GM04504 (cell line): ENCODE data around the gene TIMP1.

Experiments used
- DNase-seq: peaks from one replicate; pipeline ENCODE4 v3.0.0-alpha.2; 2012; ENCODE audit warnings: low read depth

The TIMP1 gene

DNA sequence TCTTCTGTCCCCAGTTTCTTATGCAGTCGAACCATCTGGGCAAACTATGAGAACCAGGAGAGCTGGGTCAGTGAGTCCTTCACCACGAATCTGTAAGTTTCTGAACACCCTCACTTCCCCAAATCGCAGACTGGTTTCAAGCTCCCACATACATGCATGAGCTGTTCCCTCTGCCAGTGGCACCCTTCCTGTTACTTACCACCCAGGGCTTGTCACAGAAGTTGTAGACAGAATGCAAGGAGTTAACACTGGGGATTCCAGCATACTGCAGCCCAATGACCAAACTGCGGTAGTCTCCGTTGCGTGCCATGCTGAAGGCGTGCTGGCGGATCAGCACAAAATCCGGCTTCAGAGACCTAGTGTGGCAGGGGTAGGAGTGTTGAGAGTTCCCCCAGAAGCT, 22.8 kb downstream of the TIMP1 start:
- DNase-seq, result no peak

DNA sequence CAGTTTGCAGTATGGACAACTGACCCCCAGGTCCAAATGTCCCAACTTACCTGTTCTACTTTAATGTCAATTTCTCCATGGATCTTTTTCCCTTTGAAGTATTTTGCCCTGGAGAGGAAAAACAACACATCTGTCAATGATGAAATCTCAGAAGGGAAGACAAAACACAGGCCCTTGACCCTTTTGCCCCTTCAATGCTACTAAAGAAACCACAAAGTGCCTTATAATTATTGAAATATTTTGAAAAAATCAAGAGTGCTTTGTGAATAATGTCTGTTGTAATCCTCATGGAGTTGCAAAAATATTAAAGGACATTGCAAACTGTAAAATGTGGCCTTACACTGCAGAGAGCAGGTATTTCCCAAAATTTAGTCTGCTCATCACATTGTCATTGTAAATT, 24.9 kb downstream of the TIMP1 start:
- no peak for DNase-seq

DNA sequence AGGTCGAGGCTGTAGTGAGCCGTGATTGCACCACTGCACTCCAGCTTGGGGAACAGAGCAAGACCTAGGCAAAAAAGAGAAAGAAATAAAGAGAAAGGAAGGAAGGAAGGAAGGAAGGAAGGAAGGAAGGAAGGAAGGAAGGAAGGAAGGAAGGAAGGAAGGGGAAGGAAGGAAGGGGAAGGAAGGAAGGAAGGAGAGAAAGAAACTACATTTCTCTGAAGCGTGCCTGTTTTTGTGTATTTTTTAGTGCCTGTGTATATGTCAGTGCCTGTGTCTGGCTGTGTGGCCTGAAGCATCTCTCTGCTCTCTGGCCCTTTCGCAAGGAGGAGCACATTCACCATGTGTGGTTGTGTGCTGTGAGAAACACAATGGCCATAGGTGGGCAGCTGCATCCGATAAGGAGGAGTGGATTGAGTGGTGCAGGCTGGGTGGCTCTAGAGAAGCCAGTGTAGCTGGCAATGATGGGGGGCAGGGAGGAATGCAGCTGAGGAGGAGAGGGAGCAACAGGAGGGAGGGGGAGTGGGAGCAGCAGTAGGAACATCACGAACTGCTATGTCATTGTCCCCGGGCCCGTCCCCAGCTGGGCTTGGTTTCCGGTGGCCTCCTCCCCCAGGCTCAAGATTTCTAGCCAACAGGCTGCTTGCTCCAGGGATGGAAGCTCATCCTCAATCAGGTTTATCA, 26.0 kb downstream of the TIMP1 start:
- DNase-seq, result no peak

DNA sequence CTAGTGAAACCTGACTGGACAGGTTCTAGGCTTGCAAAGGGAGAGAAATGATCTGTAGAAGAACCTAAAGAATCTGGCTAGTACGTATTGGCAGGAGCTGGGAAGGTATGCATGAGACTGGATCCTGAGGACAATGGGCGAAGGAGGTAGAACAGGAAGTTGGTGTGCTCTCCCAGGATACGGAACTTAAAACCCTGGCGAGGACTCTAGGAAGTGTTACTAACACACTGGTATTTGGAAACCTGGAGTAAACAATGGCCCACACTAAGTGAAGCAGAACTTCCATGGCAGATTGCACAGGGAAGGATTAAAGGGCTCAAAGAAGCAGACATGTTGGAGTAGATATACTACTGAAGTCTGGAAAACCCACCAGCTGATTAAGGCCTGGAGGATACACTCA, 28.3 kb downstream of the TIMP1 start:
- DNase-seq, result no peak

DNA sequence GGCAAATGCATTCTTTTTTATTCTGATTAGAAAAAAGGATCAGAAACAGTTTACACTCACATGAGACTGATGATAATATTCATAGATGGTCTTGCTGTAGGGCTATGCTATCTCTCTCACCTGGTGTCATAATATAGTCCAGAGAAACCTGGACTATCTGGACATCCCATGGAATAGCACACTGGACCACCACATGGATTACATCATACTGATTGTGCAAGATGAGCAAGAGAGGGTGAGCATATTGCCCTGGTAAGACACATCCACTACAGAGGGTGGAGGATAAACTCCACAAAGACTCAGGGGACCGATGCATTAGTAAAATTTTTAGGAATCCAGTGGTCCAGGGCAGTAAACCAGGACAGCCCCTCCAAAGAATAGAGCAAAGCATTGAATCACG, 29.3 kb downstream of the TIMP1 start:
- no peak for DNase-seq

DNA sequence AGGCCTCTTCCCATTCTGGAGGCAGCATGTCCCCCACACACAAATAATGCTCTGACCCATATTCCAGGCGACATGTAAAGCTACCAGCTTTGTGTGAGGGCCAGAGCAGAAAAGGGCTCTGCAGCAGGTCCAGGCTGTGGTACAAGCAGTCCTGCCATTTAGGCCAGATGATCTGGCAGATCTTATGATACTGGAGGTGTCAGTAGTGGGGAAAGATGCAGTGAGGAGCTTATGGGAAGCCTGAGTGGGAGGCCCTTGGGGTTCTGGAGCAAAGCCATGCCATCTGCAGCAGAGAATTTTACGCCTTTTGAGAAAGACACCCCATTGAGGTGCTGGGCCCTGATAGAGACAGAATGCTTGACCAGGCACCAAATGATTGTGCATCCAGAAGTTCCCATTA, 29.7 kb downstream of the TIMP1 start:
- DNase-seq, result no peak

DNA sequence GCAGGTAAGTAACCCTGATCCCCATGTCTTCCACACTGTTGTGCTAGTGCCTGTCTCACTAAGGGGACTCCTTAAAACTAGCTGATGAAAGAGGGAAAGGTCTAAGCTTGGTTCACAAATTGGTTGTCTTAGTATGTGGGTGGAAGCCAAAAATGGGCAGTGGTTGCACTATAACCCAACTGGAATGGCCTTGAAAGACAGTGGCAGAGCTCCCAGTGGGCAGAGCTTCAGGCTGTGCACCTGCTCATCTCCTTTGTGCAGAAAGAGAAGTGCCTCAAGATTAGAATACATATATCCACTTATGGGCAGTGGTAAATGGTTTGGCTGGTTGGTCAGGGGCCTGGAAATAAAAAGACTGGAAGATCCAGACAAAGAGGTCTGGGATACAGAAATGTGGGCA, 30.2 kb downstream of the TIMP1 start:
- DNase-seq, result no peak

DNA sequence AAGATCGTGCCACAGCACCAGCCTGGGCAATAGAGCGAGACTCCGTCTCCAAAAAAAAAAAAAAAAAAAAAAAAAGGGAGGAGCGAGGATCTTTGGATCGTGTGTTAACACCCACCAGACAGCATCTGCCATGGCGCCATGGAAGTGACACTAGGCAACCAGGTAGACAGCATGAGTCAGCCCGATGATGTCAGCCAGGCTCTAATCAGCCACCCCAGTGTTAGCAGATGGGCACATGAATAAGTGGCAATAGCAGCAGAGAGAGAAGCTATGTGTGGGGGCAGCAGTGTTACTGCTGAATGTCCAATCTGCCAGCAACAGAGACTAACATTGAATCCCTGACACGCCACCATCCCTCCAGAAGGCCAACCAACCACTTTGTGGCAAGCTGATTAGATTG, 30.8 kb downstream of the TIMP1 start:
- DNase-seq, result no peak

DNA sequence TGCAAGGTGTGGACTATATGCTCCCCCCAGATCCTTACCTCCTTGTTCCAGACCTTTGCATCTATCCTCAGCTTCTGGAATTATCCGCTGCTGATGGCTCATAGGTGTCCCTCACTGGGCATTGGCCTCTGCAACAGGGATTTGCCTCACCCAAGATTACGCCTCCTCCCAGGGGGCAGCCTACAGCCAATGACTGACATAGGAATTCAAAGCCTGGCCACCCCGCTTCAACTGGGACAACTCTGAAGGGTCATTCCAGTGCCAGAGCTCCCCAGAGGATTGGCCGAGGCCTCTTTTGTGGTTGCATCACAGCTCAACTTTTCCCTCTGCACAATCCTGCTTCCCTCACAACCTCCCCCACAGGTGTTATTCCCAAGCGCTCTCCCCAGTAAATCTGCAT, 32.4 kb downstream of the TIMP1 start:
- no peak for DNase-seq

DNA sequence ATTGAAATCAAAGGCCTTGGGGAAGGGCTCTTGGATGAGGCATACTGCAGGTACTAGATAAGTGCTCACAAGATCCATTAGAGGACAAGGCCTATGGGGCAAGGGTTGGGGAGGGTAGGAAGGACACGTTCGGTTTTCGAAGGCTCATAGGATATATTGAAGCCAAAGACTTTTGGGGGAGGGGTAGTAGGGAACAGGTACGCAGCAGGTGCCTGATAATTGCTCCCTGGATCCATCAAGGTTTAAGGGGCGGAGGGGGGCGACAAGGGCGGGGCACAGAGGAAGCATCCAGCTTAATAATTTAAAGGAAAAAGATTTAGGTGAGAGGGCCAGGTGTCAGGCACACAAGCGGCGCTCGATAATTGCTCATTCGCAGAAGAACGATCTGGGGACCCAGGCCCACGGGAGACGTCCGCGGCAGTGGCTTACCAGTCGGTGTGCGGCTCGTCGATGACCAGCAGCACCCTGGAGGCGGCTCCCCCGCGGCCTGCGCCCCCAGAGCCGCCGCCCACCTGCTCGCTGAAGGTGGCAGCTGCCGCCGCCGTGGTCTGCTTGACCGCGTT, 36.8 kb downstream of the TIMP1 start:
- no peak for DNase-seq

DNA sequence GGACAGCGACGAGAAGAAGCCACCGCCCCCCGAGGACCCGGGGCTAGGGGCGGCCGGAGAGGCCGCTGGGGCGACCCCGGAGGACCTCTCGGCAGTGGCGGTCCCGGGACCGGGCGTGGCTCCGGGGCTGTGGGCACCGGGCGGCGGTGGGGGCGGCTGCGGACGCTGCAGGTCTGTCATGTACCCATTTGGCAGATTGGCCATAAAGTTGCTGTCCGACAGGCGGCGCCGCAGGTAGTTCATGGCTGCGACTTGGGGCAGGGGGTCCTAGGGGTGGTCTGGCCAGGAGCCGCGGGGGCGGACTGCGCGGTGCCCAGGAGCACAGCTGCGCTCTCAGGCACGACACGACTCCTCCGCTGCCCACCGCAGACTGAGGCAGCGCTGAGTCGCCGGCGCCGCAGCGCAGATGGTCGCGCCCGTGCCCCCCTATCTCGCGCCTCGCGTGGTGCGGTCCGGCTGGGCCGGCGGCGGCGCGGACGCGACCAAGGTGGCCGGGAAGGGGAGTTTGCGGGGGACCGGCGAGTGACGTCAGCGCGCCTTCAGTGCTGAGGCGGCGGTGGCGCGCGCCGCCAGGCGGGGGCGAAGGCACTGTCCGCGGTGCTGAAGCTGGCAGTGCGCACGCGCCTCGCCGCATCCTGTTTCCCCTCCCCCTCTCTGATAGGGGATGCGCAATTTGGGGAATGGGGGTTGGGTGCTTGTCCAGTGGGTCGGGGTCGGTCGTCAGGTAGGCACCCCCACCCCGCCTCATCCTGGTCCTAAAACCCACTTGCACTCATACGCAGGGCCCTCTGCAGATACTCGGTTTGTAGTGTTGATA, 37.5 kb downstream of the TIMP1 start, which contains the start of gene SYN1:
TSS of gene SYN1 (minus strand) at position 372 of the 817 bp plus-strand sequence. CDS start at position 243, 129 bp downstream.
- DNase-seq, result peak; percentile 28

DNA sequence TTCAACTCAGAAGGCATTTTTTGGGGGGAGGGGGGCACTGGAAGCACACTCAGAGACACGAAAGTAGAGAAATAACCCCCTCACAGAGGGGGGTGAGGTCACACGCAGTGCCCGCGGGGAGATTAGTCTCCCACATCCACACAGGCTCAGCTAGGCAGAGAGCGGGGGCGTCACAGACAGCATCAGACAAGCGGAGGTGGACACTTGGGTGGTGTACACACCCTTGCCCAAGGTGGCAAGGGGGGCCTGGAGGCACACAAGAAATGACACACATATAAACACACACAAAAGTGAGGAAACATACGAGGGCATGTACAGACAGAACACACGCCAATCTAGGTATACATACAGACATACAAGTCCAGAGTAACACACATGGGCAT, 38.1 kb downstream of the TIMP1 start:
- no peak for DNase-seq

DNA sequence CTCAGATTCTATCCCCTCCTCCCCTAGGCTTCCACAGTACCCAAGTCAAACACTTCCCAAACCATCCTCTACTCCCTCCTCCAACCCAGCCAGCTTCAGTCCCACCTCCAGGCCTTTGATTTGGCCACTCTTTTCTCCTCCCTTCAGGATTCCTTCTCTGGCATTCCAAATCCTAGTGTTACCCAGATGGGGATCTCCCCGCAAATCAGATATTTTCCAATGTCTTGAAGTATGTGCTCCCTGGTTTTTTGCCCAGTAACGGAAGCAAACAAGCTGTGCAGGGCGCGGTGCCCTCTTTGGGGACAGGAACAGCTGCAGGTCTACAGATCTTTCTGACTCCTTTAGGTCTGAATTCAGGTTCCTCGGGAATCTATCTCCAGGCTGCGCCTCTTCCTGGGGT, 39.6 kb downstream of the TIMP1 start:
- no peak for DNase-seq

DNA sequence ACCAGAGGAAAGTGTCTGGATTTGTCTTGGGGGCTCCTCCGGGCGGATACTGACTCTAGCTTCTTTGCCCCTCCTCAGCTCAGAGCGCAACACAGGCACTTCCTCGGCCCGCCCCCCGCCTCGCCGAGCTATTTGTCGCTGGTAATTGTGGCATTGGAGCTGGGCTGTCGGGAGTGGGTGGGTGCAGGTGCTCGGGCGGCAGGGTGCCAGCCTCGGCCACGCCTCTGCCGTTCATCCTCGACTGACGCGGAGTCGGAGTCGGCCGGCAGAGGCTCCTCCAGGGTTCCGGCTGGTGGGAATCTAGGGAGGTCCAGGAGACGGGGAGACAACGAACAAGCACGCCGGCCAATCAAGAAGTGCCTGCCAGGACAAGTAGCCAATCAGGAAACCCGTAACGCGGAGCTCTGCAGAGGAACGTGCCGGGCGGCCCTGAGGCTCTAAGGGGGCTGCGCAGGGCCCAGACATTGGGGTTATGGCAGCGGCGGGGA, 41.3 kb downstream of the TIMP1 start:
- peak; percentile 33 for DNase-seq

DNA sequence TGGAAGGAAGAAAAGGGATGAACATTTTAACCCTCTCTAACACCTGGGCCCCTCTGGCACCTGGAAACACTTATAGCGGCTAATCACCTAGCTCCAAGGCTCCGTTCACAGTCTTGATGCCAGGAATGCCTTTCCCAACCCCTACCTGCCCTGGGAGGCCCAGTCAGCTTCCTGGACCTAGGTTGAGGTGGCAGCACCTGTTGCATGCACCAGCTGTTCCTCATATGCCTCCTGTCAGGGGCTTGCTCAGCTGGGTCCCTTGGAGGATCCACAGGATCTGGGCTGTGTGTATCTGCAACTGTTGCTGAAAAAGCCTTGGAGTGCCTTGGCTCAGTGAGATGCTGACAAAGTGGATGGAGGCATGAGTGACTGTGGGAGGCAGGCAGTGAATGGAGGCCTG, 43.1 kb downstream of the TIMP1 start:
- no peak for DNase-seq

DNA sequence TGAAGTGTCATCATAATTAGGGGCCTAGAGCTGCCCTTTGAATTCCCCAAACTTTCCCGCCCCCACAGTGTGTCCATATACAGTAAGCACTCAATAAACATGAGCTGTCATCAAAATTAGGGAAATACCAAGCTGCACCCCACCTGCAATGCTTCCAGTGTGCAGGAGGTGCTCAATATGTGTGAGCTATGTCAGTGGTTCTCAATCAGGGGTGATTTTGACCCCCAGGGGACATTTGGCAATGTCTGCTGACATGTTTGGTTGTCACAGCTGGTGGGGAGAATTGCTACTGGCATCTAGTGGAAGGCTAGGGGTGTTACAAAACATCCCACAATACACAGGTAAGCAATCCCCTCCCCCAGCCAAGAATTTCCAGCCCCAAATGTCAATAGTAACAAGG, 46.7 kb downstream of the TIMP1 start:
- DNase-seq, result no peak

DNA sequence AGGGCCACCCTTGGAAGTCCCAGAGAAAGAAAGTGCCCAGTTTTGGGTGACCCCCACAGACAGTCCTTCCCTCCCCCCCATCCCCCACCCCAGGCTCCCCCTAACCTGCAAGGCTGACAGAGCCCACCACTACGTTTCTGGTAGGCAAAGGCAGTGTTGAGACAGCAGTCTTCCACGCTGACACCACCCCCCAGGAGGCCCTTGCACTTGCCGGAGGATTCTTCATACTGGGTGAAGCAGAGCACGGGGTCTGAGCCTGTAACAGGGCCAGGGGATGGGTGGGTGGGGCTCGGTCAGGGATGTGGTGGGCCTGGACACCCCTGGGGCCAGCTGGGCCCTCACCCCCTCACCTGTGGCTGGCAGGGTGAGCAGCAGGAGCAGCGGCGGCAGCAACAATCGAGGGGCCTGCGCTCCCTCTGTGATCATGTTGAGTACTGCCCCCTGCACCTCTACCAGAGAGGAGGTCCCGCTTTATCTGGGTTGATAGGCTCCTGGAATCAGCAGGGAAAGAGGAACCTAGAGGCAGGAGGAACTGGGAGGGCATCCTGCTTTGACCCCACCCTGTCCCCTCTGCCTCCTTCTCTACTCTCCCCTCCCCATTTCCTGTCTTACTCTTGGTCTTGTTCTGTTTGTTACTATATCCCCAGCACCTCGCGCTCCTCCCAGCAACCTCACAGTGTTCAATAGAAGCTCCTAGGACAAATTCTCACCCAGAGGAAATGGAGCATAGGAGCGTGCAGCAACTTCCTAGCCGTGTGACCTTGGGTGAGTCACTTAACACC, 47.4 kb downstream of the TIMP1 start, which contains the start of gene CFP:
TSS of gene CFP (minus strand) at position 512 of the 782 bp plus-strand sequence. CDS start at position 426, 86 bp downstream.
- DNase-seq, result no peak

DNA sequence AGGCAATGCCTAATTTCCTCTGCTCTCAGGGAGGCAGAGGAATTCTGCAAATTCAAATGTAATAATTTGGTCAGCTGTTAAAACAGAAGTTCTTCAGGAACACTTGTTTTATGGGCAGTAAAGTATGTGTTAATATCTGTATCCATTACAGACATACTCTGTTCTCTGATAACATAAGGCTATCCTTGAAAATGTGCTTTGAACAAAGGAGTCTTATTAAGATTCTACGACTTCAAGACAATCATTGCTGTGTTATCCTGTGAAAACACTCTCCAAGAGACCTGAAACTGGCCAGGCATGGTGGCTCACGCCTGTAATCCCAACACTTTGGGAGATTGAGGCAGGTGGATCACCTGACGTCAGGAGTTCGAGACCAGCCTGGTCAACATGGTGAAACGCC, 49.4 kb downstream of the TIMP1 start:
- DNase-seq, result no peak

DNA sequence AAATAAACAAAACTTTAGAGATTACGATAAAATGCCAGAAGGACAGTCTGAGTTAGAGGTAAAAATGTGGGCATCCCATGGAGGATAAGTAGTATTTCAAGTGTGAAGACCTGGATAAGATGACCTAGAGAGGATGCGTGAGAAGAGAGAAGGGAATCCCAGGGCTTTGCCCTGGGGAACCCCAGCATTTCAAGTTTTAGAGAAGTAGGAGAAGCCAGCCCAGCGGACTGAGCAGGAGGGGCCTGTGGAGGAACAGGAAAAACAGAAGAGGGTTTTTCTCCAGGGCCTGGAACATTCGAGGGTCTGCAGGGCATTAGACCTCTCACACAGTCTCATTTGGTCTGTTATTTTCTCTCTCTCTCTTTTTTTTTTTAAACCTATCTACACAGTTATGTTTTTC, 50.4 kb downstream of the TIMP1 start:
- DNase-seq, result no peak

DNA sequence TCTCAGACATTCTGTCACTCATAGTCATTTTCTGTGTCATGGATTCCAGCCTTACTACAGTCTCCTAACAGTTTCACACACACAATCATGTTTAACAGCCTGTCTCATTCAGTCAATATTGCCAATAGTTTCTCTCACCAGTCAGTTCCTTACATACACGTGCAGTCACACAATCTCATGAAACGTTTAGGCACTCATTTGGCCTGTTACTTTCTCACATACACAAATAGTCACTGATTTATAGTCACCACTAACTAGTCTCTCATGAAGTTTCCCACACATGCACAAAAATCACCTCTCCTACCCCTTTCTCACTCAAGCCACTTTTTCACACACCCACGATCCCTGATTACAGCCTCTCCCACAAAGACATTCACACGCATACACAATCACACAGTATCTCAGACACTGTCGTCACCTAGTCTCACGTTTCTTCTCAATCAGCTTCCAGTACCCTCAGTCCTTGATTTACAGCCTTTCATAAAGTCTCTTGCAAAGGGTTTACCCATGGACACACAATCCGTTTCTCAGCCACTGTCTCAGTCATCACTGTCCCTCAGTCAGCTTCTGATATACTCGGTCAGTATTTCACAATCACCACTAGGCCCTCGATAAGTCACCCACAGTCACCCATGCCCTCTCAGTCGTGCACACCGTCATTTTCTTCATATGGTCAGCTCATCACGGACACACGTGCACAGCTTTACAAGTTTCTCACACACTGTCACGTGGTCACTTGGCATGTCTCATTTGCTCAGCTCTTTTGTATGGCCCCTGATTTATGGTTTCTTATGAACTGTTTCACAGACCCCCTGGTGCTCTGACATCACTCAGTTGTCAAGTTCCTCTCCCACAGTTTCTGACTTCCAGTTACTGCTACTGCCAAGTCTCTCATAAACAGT, 51.7 kb downstream of the TIMP1 start:
- DNase-seq, result no peak

DNA sequence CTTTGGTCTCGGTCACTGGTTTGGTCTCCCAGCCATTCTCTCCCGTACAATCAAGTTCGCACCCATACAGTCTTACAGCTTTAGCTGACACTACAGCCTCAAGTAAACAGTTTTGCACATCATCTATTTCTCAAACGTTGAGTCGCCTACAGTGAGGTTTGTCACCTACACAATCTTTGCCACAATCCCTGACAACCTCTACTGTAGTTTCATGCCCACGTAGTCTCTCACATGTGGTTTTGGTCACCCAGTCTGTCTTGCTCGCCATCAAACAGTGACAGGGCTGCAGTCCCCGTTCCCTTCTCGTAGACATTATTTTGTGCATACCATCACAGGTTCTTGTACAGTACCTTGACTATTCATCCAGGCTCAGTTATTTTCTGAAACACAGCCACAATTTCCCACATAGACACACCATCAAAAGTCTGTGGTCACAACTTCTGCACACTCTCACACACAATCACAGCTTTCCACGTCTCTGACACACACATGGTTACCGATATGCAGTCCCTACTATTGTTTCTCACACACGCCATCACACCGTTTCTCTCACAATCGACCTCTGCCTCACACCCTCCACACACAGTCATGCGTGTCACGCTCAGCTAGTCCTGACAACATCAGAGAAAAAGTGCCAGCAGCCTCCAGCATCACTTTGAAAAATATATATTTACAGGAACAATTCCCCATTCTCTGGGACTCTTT, 52.8 kb downstream of the TIMP1 start:
- no peak for DNase-seq
